A673 (cell line): ENCODE measurements around the gene DSCAM. TPM values are rescaled to one million over a fixed set of nuclear protein-coding genes. Genes with fewer than 3 reads are reported as not detected.

Source experiments
- BruUV-seq: library from RNA; stranded (reverse); fragments of 400-500 nt; replicated peaks from 2 replicates; lab custom pipeline; 2021; lab: Mats Ljungman, UMichigan
- CTCF ChIA-PET: fragments of 300-600 bp; sonication (Branson Sonifier 250); formaldehyde crosslinking; loops from one replicate; lab custom pipeline; 2022; ENCODE audit warnings: antibody characterized with exemption; lab: Charles Lee
- POLR2A ChIA-PET: fragments of 300-600 bp; sonication (Branson Sonifier 250); formaldehyde crosslinking; loops from one replicate; lab custom pipeline; 2022; ENCODE audit warnings: antibody characterized with exemption; ENCODE audit not compliant: low non-redundant PET; lab: Charles Lee
- DNase-seq: peaks from one replicate; pipeline ENCODE4 v3.0.0-alpha.2; 2015; ENCODE audit warnings: low spot score
- H3K27ac ChIP-seq: fragments of 200-600 bp; sonication (generic); 2 replicates; pipeline ENCODE4 v1.5.1; 2016; ENCODE audit warnings: mixed run types, low read depth, mild to moderate bottlenecking, mixed read lengths, antibody characterized with exemption, low read length; ENCODE audit not compliant: poor library complexity, severe bottlenecking
- H3K27me3 ChIP-seq: fragments of 200-600 bp; sonication (generic); replicated peaks from 2 replicates; pipeline ENCODE4 v1.6.1; 2017; ENCODE audit warnings: mixed run types, low read depth, mild to moderate bottlenecking, mixed read lengths, antibody characterized with exemption, low read length; ENCODE audit not compliant: insufficient read depth, poor library complexity
- H3K36me3 ChIP-seq: fragments of 200-600 bp; sonication (generic); 2 replicates; pipeline ENCODE4 v1.6.1; 2016; ENCODE audit warnings: mixed run types, mild to moderate bottlenecking, mixed read lengths, antibody characterized with exemption, low read length; ENCODE audit not compliant: insufficient read depth, poor library complexity, severe bottlenecking
- H3K4me1 ChIP-seq: fragments of 200-600 bp; sonication (generic); 2 replicates; pipeline ENCODE4 v1.6.1; 2017; ENCODE audit warnings: mixed run types, mild to moderate bottlenecking, mixed read lengths, antibody characterized with exemption, low read length; ENCODE audit not compliant: insufficient read depth, poor library complexity, severe bottlenecking
- H3K4me3 ChIP-seq: fragments of 200-600 bp; sonication (generic); 2 replicates; pipeline ENCODE4 v1.5.1; 2016; ENCODE audit warnings: low read depth, mixed run types, mild to moderate bottlenecking, mixed read lengths, low read length; ENCODE audit not compliant: poor library complexity, severe bottlenecking
- H3K9me3 ChIP-seq: fragments of 200-600 bp; sonication (generic); 2 replicates; pipeline ENCODE4 v1.6.1; 2016; ENCODE audit warnings: mixed run types, low read depth, mild to moderate bottlenecking, mixed read lengths, antibody characterized with exemption, low read length; ENCODE audit not compliant: poor library complexity, severe bottlenecking
- EZH2 ChIP-seq: fragments of 200-600 bp; sonication (generic); IDR thresholded peaks from 2 replicates; pipeline ENCODE4 v1.6.1; 2017; ENCODE audit warnings: borderline replicate concordance, low read depth, mild to moderate bottlenecking, mixed read lengths, antibody characterized with exemption, low read length; ENCODE audit not compliant: poor library complexity, severe bottlenecking
- intact Hi-C: fragments of 100-400 bp; cut with micrococcal nuclease; formaldehyde crosslinking; loops from one replicate; pipeline ENCODE4 v1.10.0; 2022; ENCODE audit not compliant: unreplicated experiment
- total RNA-seq: library from RNA; stranded (reverse); gene quantifications from 2 replicates; pipeline ENCODE4 v1.2.3, GENCODE V29; 2021
- TF ChIP-seq, protein P1 (sequence below): fragments of 300-800, 200-600 bp; sonication (generic); conservative IDR thresholded peaks from 2 replicates; pipeline ENCODE4 v1.5.1; 2017; ENCODE audit warnings: low read depth, mild to moderate bottlenecking, antibody characterized with exemption, low read length, moderate library complexity, mixed read lengths

The DSCAM gene
- total RNA-seq, 1 experiment from 2014 or later = not detected

DNA sequence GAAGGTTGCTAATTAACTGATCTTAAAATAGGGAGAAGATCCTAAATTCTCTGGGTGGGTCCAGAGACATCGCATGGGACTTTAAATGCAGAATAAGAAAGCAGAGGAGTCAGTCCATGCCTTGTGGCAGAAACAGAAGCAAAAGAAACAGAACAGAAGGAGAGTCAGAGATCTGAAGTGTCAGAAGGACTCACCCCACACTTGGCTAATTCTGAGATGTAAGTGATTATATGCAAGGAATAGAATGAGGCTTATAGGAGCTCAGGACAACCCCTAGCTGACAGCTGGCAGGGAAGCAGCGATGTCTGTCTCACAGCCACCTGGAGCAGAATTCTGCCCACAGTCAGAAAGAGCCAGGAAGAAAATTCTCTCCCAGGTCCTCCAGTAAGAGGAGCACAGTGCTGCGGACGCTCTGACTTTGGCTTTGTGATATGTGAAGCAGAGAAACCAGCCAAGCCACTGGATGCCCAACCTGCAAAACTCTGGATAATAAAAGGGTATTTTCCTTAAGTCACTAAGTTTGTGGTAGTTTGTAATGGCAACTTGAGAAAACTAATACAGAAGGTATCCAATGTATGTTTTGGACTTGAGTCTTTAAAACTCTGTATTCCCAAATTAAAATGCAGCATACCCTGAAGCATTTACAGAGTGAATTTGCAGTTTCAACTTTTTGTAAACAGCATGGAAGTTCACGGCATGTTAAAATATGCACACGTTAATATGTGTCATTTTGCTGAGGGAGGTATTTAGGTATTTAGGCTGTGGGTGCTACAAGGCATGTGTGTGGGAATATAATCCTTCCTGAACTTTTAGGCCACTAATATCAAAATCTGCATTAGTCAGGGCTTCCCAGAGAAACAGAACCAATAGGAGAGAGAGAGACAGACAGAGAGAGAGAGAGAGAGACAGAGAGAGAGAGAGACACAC is 591.2 kb downstream of the DSCAM start:
- Histone ChIP-seq H3K4me3 (no peak overlapping the region), H3K27ac (no peak overlapping the region), H3K27me3 (no peaks in the 10 kb centered on the region), H3K4me1 (no peaks in the 10 kb centered on the region), H3K36me3 (no peaks in the 10 kb centered on the region), H3K9me3 (peaks cover 35% of the 10 kb centered on the region)
- BruUV-seq = no TSS peak
- ChIA-PET CTCF (no interaction called here), POLR2A (no interaction called here)
- DNase-seq = no peak
- intact Hi-C loops = no loop called here
- no peak for TF ChIP-seq EZH2

DNA sequence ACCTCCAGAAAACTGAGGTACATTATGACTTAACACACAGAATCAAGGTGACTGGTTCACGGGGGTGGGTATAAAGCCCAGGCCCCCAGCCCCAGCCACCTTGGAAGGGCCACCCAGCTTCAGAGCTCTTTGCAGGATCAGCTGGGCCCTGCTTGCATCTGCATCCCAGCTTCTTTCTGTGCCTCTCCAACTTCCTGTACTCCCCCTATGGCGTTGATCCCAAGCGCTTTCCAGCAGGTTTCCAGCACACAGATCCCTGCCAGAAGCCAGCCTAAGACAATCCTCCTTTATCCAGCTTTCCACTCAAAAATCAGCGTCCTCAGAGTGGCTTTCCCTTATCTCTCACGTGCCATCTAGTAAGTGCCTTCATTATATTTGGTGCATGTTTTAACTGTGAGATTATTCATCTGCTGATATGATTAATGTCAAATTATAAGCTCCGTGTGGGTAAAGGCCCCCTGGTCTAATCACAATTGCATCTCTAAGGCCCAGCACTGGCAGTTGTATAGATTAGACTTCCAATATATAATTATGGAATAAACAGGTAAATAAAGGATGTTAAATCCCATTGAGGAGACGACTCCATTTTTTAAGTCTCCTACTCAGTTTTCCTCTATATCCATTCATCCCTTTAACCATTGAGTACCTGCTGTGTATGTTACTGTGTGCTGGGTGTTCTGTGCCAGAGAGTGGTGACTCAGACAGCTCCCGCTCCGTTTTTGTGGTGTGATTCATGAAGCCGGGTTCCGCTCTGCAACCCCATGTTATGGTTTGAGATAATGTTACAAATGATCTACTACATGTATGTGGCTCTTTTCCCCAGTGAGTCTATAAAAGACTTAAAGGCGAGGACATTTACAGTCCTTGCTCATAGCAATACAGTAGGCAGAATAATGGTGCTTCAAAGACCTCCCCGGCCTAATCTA is 592.2 kb downstream of the DSCAM start:
- Histone ChIP-seq H3K27me3 (no peaks in the 10 kb centered on the region), H3K36me3 (no peaks in the 10 kb centered on the region), H3K4me1 (no peaks in the 10 kb centered on the region), H3K9me3 (peaks cover 27% of the 10 kb centered on the region), H3K4me3 (no peak overlapping the region), H3K27ac (no peak overlapping the region)
- intact Hi-C loops = no loop called here
- DNase-seq = no peak
- TF ChIP-seq EZH2 = no peak
- TF ChIP-seq, protein P1, sequence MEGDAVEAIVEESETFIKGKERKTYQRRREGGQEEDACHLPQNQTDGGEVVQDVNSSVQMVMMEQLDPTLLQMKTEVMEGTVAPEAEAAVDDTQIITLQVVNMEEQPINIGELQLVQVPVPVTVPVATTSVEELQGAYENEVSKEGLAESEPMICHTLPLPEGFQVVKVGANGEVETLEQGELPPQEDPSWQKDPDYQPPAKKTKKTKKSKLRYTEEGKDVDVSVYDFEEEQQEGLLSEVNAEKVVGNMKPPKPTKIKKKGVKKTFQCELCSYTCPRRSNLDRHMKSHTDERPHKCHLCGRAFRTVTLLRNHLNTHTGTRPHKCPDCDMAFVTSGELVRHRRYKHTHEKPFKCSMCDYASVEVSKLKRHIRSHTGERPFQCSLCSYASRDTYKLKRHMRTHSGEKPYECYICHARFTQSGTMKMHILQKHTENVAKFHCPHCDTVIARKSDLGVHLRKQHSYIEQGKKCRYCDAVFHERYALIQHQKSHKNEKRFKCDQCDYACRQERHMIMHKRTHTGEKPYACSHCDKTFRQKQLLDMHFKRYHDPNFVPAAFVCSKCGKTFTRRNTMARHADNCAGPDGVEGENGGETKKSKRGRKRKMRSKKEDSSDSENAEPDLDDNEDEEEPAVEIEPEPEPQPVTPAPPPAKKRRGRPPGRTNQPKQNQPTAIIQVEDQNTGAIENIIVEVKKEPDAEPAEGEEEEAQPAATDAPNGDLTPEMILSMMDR = no peak
- ChIA-PET POLR2A (no interaction called here), CTCF (no interaction called here)
- BruUV-seq = no TSS peak

DNA sequence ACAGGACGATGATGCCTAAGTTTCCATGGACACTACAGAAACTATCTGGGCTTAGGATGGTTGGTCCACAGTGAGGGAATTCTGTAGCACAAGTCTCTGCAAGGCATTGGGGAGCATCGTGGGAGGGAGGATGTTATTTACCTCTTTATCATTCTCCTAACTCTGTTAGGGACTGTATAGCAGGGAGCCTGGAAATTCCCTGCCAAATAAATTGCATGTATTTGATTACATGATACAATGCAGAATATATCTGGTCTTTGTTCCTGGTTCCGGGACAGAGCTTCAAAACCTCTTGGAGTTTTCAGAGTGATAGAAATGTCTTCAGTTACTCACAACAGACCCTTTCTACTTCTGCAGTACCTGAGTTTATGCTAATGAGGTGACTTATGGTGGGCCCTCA is 593.8 kb downstream of the DSCAM start:
- BruUV-seq = no TSS peak
- intact Hi-C loops = no loop called here
- Histone ChIP-seq H3K4me1 (no peaks in the 10 kb centered on the region), H3K9me3 (peaks cover 19% of the 10 kb centered on the region), H3K27ac (no peak overlapping the region), H3K36me3 (no peaks in the 10 kb centered on the region), H3K4me3 (no peak overlapping the region), H3K27me3 (no peaks in the 10 kb centered on the region)
- POLR2A ChIA-PET = no interaction called here
- TF ChIP-seq EZH2 = no peak
- TF ChIP-seq, protein P1 = no peak
- CTCF ChIA-PET = no interaction called here
- DNase-seq = no peak
